Activated T-cell treated with anti-CD3 and anti-CD28 coated beads for 4 hours (primary cell): ENCODE results near the gene SRSF2.
"Not testable (repeated sequence)": the region's sequence is repeated elsewhere in the genome, so short reads cannot be mapped to it uniquely, and the experiment has no call there.

Experiments used
- DNase-seq: peaks from one replicate; pipeline ENCODE4 v3.0.0-alpha.2; 2020

The SRSF2 gene

GRCh38 chr17:76698466-76698977 lies 38.6 kb downstream of the SRSF2 start:
- not testable (repeated sequence) for DNase-seq

GRCh38 chr17:76697702-76698465 lies 39.2 kb downstream of the SRSF2 start:
- no peak for DNase-seq

GRCh38 chr17:76696763-76697701 lies 40.1 kb downstream of the SRSF2 start:
- DNase-seq = no peak

GRCh38 chr17:76695059-76695831 lies 41.9 kb downstream of the SRSF2 start:
- no peak for DNase-seq

- DNase-seq = no peak
Observed at GRCh38 chr17:76691379-76692191, 45.5 kb downstream of the SRSF2 start.

DNA sequence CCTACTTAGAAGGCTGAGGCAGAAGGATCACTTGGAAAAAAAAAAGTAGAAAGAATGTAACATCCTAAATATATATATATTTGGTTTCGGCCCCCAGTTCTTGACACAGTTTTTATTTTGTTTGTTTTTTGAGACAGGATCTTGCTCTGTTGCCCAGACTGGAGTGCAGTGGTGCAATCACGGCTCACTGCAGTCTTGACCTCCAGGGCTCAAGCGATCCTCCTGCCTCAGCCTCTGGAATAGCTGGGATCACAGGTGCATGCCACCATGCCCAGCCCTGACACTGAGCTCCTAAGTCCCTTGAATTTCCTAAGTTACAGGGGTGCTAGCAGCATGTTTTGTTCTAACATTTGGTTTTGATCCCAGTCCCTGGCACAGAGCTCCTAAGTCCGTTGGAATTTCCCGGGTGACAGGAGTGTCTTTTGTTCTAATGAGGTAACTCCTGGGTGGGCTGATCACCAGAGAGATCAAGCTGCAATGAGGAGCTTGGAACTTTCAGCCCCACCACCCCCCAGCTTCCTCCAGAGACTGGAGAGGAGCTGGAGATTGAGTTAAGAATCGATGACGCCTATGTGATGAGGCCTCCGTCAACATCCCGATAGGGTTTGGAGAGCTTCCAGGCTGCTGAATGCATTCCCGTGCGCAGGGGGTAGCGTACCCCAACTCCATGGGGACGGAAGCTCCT lies 46.4 kb downstream of the SRSF2 start:
- no peak for DNase-seq

- DNase-seq = no peak
Observed at GRCh38 chr17:76689859-76690258, 47.3 kb downstream of the SRSF2 start.

DNA sequence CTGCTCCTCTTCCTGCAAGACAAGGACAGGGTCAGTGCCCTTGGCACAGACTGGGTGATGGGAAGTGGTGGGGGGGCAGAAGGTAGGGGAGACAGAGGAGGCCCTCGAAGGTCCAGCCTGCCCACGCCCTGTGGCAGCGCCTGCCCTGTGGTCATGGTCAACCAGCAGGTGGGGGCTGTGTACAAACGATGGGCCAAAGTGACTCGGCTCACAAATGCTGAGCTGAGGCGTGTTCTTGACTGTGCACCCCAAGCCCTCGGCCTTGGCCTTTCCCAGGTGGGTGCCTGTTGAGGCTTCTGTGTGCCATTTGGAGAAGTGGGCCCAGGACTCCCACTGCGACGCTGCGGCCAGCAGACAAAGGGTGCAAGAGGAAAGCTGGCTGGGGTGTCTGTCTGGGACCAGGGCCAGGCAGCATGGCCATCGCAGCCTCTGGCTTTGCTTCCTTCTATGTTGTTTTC lies 48.9 kb downstream of the SRSF2 start:
- no peak for DNase-seq

GRCh38 chr17:76687298-76688164 lies 49.6 kb downstream of the SRSF2 start:
- no peak for DNase-seq

- DNase-seq = no peak
Observed at GRCh38 chr17:76686538-76687297, 50.4 kb downstream of the SRSF2 start.

DNA sequence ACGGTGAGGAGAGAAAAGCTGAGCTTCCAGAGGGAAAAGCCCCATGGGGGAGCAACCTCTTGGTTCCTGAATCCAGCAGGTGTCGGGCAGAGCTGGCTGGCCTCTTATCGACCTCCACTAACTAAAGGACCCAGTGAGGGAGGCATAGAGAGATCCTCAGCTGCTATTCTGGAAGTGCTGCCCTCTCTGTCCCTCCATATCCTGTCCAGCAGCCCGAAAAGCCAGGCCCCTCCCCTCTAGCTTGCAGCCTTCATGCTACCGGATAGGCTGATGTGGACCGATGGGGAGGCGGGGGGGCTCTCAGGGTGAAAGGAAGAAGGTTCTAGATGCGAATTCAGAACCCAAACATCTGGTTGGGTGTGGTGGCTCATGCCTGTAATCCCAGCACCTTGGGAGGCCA lies 51.3 kb downstream of the SRSF2 start:
- DNase-seq = no peak

- no peak for DNase-seq
Observed at GRCh38 chr17:76685366-76685765, 51.8 kb downstream of the SRSF2 start.

- no peak for DNase-seq
Observed at GRCh38 chr17:76684756-76685155, 52.4 kb downstream of the SRSF2 start.
